Dedifferentiated amniotic fluid mesenchymal stem cell (primary cell): Measurements from ENCODE around the gene STX16.

Source experiments
- DNase-seq: peaks from one replicate; pipeline ENCODE4 v3.0.0-alpha.2; 2016; ENCODE audit errors: extremely low spot score

STX16 gene

GRCh38 chr20:58618351-58619076 lies 32.6 kb upstream of the STX16 start:
- DNase-seq = peak; percentile 18

GRCh38 chr20:58619077-58619863 lies 31.8 kb upstream of the STX16 start:
- no peak for DNase-seq

- DNase-seq = no peak
Measured at GRCh38 chr20:58619864-58620431, 31.1 kb upstream of the STX16 start.

GRCh38 chr20:58621906-58622548 lies 29.1 kb upstream of the STX16 start:
- no peak for DNase-seq

GRCh38 chr20:58622671-58623578 lies 28.2 kb upstream of the STX16 start:
- no peak for DNase-seq

GRCh38 chr20:58623579-58624473 lies 27.3 kb upstream of the STX16 start:
- DNase-seq = peak; percentile 88

GRCh38 chr20:58624687-58625086 lies 26.4 kb upstream of the STX16 start:
- no peak for DNase-seq

- DNase-seq = no peak
Measured at GRCh38 chr20:58625585-58625984, 25.5 kb upstream of the STX16 start.

GRCh38 chr20:58626051-58626450 lies 25.0 kb upstream of the STX16 start:
- no peak for DNase-seq

- DNase-seq = no peak
Measured at GRCh38 chr20:58627212-58628072, 23.6 kb upstream of the STX16 start.

GRCh38 chr20:58628491-58629214 lies 22.4 kb upstream of the STX16 start:
- no peak for DNase-seq

- no peak for DNase-seq
Measured at GRCh38 chr20:58629215-58629580, 21.9 kb upstream of the STX16 start.

- peak; percentile 23 for DNase-seq
Measured at GRCh38 chr20:58630063-58630462, 21.0 kb upstream of the STX16 start.

- DNase-seq = no peak
Measured at GRCh38 chr20:58633161-58634053, 17.7 kb upstream of the STX16 start.

- DNase-seq = no peak
Measured at GRCh38 chr20:58634059-58634458, 17.0 kb upstream of the STX16 start.

- DNase-seq = no peak
Measured at GRCh38 chr20:58634521-58635278, 16.4 kb upstream of the STX16 start.

- no peak for DNase-seq
Measured at GRCh38 chr20:58635279-58635665, 15.8 kb upstream of the STX16 start.
